Measurements from ENCODE around the gene CDK18.

DNA sequence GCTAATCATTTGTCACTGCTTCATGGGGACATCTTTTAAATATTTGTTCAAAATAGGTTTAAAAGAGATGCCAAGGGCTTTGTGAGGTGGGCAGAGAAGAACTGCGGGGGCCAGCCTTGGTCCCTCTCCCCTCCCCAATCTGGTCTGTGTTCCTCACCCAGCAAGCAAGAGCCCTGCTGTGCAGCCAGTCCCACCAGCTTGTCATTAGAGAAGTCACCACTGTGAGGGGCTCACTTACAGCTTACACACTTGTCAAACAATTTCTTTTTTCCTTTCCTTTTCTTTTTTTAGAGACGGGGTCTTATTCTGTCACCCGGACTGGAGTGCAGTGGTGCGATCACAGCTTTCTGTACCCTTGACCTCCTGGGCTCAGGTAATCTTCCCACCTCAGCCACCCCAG lies 10.4 kb upstream of the CDK18 start:
- no peak for TF ChIP-seq EP300 (IDR thresholded peaks at IDR 0.05; ENCODE audit: borderline replicate concordance)
- TF ChIP-seq TAF1 (IDR thresholded peaks at IDR 0.05; ENCODE audit: low read depth), result no peak
- TF ChIP-seq YY1 (IDR thresholded peaks at IDR 0.05; ENCODE audit: low read depth), result no peak
- TF ChIP-seq CREB1 (IDR thresholded peaks at IDR 0.05; ENCODE audit: low read depth), result no peak
- no peak for TF ChIP-seq RAD21 (IDR thresholded peaks at IDR 0.05; ENCODE audit: low read depth)
- TF ChIP-seq ZBTB7A (IDR thresholded peaks at IDR 0.05; ENCODE audit: low read depth), result no peak
- no peak for TF ChIP-seq NFIC (IDR thresholded peaks at IDR 0.05)
- TF ChIP-seq TCF12 (IDR thresholded peaks at IDR 0.05; ENCODE audit: low read depth), result no peak
